ENCODE results near the gene KRT35.

GRCh38 chr17:41484920-41485904 is 4.3 kb upstream of the KRT35 start:
- TF ChIP-seq GATA2 (IDR thresholded peaks at IDR 0.05; ENCODE audit: low read depth, low read length) (no peak), GATA3 (IDR thresholded peaks at IDR 0.05; ENCODE audit: low read depth, low read length) (no peak)

Data from SH-SY5Y (cell line).